Measurements from ENCODE around the gene FBXL2.
"Not testable (repeated sequence)": the region's sequence is repeated elsewhere in the genome, so short reads cannot be mapped to it uniquely, and the experiment has no call there.

Gene FBXL2

GRCh38 chr3:33388374-33389100 lies 111.3 kb downstream of the FBXL2 start:
- DNase-seq (ENCODE audit: low read depth): no peak

- DNase-seq (ENCODE audit: low read depth): no peak
Measured at GRCh38 chr3:33389908-33390307, 112.7 kb downstream of the FBXL2 start.

GRCh38 chr3:33391255-33391995 lies 114.2 kb downstream of the FBXL2 start:
- DNase-seq (ENCODE audit: low read depth): no peak

GRCh38 chr3:33392144-33392543 lies 114.9 kb downstream of the FBXL2 start:
- DNase-seq (ENCODE audit: low read depth): no peak

- no peak for DNase-seq (ENCODE audit: low read depth)
Measured at GRCh38 chr3:33392703-33393125, 115.5 kb downstream of the FBXL2 start.

GRCh38 chr3:33394403-33395054 lies 117.3 kb downstream of the FBXL2 start:
- no peak for DNase-seq (ENCODE audit: low read depth)

- no peak for DNase-seq (ENCODE audit: low read depth)
Measured at GRCh38 chr3:33395900-33396299, 118.7 kb downstream of the FBXL2 start.

GRCh38 chr3:33398410-33398809 lies 121.2 kb downstream of the FBXL2 start:
- DNase-seq (ENCODE audit: low read depth): no peak

GRCh38 chr3:33401781-33402180 lies 124.5 kb downstream of the FBXL2 start:
- no peak for DNase-seq (ENCODE audit: low read depth)

GRCh38 chr3:33402936-33403335 lies 125.7 kb downstream of the FBXL2 start:
- DNase-seq (ENCODE audit: low read depth): no peak

- DNase-seq (ENCODE audit: low read depth): no peak
Measured at GRCh38 chr3:33403756-33404155, 126.5 kb downstream of the FBXL2 start.

GRCh38 chr3:33410816-33411215 lies 133.6 kb downstream of the FBXL2 start:
- DNase-seq (ENCODE audit: low read depth): not testable (repeated sequence)

- DNase-seq (ENCODE audit: low read depth): no peak
Measured at GRCh38 chr3:33417066-33417673, 139.9 kb downstream of the FBXL2 start.

GRCh38 chr3:33419948-33420347 lies 142.7 kb downstream of the FBXL2 start:
- no peak for DNase-seq (ENCODE audit: low read depth)

- DNase-seq (ENCODE audit: low read depth): no peak
Measured at GRCh38 chr3:33420966-33421365, 143.7 kb downstream of the FBXL2 start.

- DNase-seq (ENCODE audit: low read depth): no peak
Measured at GRCh38 chr3:33424606-33425452, 147.6 kb downstream of the FBXL2 start.

GRCh38 chr3:33425453-33425852 lies 148.2 kb downstream of the FBXL2 start:
- no peak for DNase-seq (ENCODE audit: low read depth)

- no peak for DNase-seq (ENCODE audit: low read depth)
Measured at GRCh38 chr3:33426068-33426467, 148.8 kb downstream of the FBXL2 start.

GRCh38 chr3:33426630-33427317 lies 149.5 kb downstream of the FBXL2 start:
- no peak for DNase-seq (ENCODE audit: low read depth)

- DNase-seq (ENCODE audit: low read depth): no peak
Measured at GRCh38 chr3:33428734-33429133, 151.5 kb downstream of the FBXL2 start.

GRCh38 chr3:33429306-33429705 lies 152.1 kb downstream of the FBXL2 start:
- not testable (repeated sequence) for DNase-seq (ENCODE audit: low read depth)

Measured in T follicular helper cell (primary cell).